ENCODE results near the gene IL17REL. TPM values are rescaled to one million over a fixed set of nuclear protein-coding genes. Genes with fewer than 3 reads are reported as not detected.

The IL17REL gene
- total RNA-seq, 1 donor from 2014 or later, result not detected

GRCh38 chr22:49999946-50000586, 12.5 kb downstream of the IL17REL start:
- no peak for DNase-seq (ENCODE audit: low read depth)
- no peak overlapping the region for H3K4me3 ChIP-seq (ENCODE audit: low read depth, low read length)
- TF ChIP-seq, protein P1, sequence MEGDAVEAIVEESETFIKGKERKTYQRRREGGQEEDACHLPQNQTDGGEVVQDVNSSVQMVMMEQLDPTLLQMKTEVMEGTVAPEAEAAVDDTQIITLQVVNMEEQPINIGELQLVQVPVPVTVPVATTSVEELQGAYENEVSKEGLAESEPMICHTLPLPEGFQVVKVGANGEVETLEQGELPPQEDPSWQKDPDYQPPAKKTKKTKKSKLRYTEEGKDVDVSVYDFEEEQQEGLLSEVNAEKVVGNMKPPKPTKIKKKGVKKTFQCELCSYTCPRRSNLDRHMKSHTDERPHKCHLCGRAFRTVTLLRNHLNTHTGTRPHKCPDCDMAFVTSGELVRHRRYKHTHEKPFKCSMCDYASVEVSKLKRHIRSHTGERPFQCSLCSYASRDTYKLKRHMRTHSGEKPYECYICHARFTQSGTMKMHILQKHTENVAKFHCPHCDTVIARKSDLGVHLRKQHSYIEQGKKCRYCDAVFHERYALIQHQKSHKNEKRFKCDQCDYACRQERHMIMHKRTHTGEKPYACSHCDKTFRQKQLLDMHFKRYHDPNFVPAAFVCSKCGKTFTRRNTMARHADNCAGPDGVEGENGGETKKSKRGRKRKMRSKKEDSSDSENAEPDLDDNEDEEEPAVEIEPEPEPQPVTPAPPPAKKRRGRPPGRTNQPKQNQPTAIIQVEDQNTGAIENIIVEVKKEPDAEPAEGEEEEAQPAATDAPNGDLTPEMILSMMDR (conservative IDR thresholded peaks at IDR 0.05; ENCODE audit: low read depth, low read length), result no peak

DNA sequence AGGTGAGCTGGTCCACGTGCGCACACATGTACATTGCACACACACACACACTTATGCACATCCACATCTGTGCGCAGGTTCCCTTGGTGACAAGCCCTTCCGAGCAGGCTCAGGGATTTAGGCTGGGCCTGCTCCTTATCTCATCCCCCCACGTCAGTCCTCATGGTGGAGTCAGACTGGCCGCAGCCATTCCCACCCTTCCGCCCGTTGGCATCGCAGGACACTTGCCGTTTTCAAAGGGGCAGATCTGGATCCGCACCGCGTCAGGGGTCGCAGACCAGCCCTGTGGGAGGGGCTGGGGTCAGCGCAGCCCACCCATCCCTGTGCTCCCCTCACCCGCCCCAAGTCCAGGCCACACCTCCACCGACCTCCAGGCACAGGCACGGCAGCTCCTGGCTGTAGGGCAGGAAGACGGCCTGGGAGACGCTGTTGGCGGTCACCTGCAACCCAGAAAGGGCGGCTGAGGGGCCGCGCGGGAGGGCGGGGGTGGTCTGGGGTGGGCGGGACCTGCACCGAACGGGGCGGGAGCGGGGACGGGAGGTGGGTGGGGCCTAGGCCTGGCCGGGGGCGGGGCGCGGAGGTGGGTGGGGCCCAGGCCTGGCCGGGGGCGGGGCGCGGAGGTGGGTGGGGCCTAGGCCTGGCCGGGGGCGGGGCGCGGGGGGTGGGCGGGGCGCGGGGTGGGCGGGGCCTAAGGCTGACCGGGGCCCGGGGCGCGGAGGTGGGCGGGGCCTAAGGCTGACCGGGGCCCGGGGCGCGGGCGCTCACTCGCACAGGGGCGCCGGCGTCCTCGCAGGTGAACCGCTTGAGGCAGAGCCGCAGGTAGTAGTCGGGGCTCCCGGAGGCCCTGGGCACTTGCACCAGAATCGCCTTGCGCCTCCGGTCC, 13.3 kb downstream of the IL17REL start:
- no peak overlapping the region for H3K4me3 ChIP-seq (ENCODE audit: low read depth, low read length)
- DNase-seq (ENCODE audit: low read depth), result no peak
- TF ChIP-seq, protein P1 (conservative IDR thresholded peaks at IDR 0.05; ENCODE audit: low read depth, low read length), result no peak

DNA sequence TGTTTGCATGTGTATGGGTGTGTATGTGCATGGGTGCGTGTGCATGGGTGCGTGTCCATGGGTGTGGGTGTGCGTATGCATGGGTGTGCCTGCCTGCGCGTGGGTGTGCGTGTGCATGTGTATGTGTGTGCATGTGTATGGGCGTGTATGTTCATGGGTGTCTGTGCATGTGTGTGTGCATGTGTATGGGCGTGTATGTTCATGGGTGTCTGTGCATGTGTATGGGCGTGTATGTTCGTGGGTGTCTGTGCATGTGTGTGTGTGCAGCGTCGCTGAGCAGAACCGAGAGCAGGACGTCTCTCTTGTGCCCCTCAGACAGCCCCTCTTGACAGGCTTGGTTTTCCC, 13.9 kb downstream of the IL17REL start:
- no peak for DNase-seq (ENCODE audit: low read depth)
- TF ChIP-seq, protein P1 (conservative IDR thresholded peaks at IDR 0.05; ENCODE audit: low read depth, low read length), result no peak
- no peak overlapping the region for H3K4me3 ChIP-seq (ENCODE audit: low read depth, low read length)

GRCh38 chr22:49997932-49998717, 14.4 kb downstream of the IL17REL start:
- TF ChIP-seq, protein P1 (conservative IDR thresholded peaks at IDR 0.05; ENCODE audit: low read depth, low read length), result no peak
- no peak for DNase-seq (ENCODE audit: low read depth)
- H3K4me3 ChIP-seq (ENCODE audit: low read depth, low read length), result no peak overlapping the region

- TF ChIP-seq, protein P1 (conservative IDR thresholded peaks at IDR 0.05; ENCODE audit: low read depth, low read length), result no peak
- no peak for DNase-seq (ENCODE audit: low read depth)
Observed at GRCh38 chr22:49997251-49997599, 15.3 kb downstream of the IL17REL start.

GRCh38 chr22:49996518-49997250, 15.9 kb downstream of the IL17REL start:
- TF ChIP-seq, protein P1 (conservative IDR thresholded peaks at IDR 0.05; ENCODE audit: low read depth, low read length), result no peak
- DNase-seq (ENCODE audit: low read depth), result no peak
- no peak overlapping the region for H3K4me3 ChIP-seq (ENCODE audit: low read depth, low read length)

More at GRCh38 chr22:49997251-49997599, 15.3 kb downstream of the IL17REL start:
- no peak overlapping the region for H3K4me3 ChIP-seq (ENCODE audit: low read depth, low read length)
